K562 (cell line): ENCODE measurements around the gene ZFYVE28. TPM values are rescaled to one million over a fixed set of nuclear protein-coding genes. Genes with fewer than 3 reads are reported as not detected.

Experiments
- E2F4 ChIP-seq: sonication (generic); formaldehyde crosslinking; IDR thresholded peaks from 2 replicates; pipeline ENCODE4 v1.8.0; 2022; ENCODE audit warnings: mild to moderate bottlenecking, low read depth, missing genetic modification reagents
- HDAC6 ChIP-seq: IDR thresholded peaks from 2 replicates; pipeline ENCODE4 v1.6.1; 2012; ENCODE audit warnings: low read depth, mild to moderate bottlenecking, control low read depth, inconsistent platforms, low read length, moderate library complexity
- HMGXB4 ChIP-seq: sonication (generic); formaldehyde crosslinking; IDR thresholded peaks from 2 replicates; pipeline ENCODE4 v1.8.1; 2023; ENCODE audit warnings: mild to moderate bottlenecking, missing genetic modification reagents
- PCBP2 ChIP-seq: fragments of 200-400 bp; formaldehyde crosslinking; IDR thresholded peaks from 2 replicates; pipeline ENCODE4 v1.6.1; 2018; ENCODE audit warnings: low read length, low read depth, mild to moderate bottlenecking, moderate library complexity; ENCODE audit not compliant: poor library complexity, severe bottlenecking
- SUPT5H ChIP-seq: fragments of 450-650 bp; IDR thresholded peaks from 2 replicates; pipeline ENCODE4 v1.6.1; 2016
- TCFL5 ChIP-seq: fragments of 250-450 bp; sonication (Bioruptor Pico); conservative IDR thresholded peaks from 2 replicates; pipeline ENCODE4 v1.6.1; 2021; ENCODE audit warnings: mild to moderate bottlenecking, moderate library complexity, matching md5 sums
- ZHX1 ChIP-seq: fragments of 150-350 bp; conservative IDR thresholded peaks from 2 replicates; pipeline ENCODE4 v1.6.1; 2014; ENCODE audit warnings: low read length
- ZNF146 ChIP-seq: IDR thresholded peaks from one replicate; pipeline ENCODE4 v1.6.1; 2018; ENCODE audit warnings: missing compliant biosample characterization; ENCODE audit not compliant: unreplicated experiment
- ZNF512 ChIP-seq: IDR thresholded peaks from 2 replicates; pipeline ENCODE4 v1.6.1; 2016; ENCODE audit warnings: missing genetic modification characterization, missing compliant biosample characterization
- ZNF644 ChIP-seq: fragments of 200-800 bp; sonication (Bioruptor generic); IDR thresholded peaks from 2 replicates; pipeline ENCODE4 v1.6.1; 2016; ENCODE audit warnings: low read depth, missing genetic modification characterization, missing compliant biosample characterization
- polyA plus RNA-seq, 8 experiments: library from polyadenylated mRNA; depleted of rRNA in 4 of 8; stranded (reverse) in 5 of 8; unstranded in 3 of 8; fragments of >200 nt; fragmentation: Nextera tagmentation in 2 of 8; fragmentation: Illumina TruSeq in 1 of 8; extraction: Ambion mirVana in 2 of 8; extraction: Trizol in 1 of 8; gene quantifications; 2 replicates each; pipeline versions ENCODE4 v1.2.1 to v1.2.3, GENCODE V29; 2011 to 2014; ENCODE audit warnings: inconsistent platforms in 1 of 8, missing spikeins in 1 of 8
- total RNA-seq, 7 experiments: library from RNA; depleted of rRNA in 6 of 7; stranded (reverse); fragments of >200 nt in 6 of 7; fragmentation: Illumina TruSeq in 2 of 7; extraction: Trizol in 2 of 7; gene quantifications; 2 replicates each; pipeline versions ENCODE4 v1.2.1 to v1.2.3, GENCODE V29; 2011 to 2021; ENCODE audit warnings: low replicate concordance in 1 of 7
- TF ChIP-seq, protein P1 (sequence below): sonication (generic); formaldehyde crosslinking; IDR thresholded peaks from 2 replicates; pipeline ENCODE4 v1.8.0; 2023; ENCODE audit warnings: mild to moderate bottlenecking, missing genetic modification reagents
- TF ChIP-seq, protein P2 (sequence below): fragments of 450-650 bp; formaldehyde crosslinking; IDR thresholded peaks from 2 replicates; pipeline ENCODE4 v1.4.0; 2020; ENCODE audit warnings: mild to moderate bottlenecking
- TF ChIP-seq, protein P3 (sequence below): fragments of 250-450 bp; sonication (Bioruptor Pico); IDR thresholded peaks from 2 replicates; pipeline ENCODE4 v1.8.0; 2021; ENCODE audit warnings: moderate library complexity, mild to moderate bottlenecking, inconsistent platforms
- TF ChIP-seq, protein P4 (sequence below): fragments of 250-450 bp; sonication (Bioruptor Pico); IDR thresholded peaks from 2 replicates; pipeline ENCODE4 v1.5.1; 2021; ENCODE audit warnings: mild to moderate bottlenecking

Gene ZFYVE28
- total and polyA plus RNA-seq, 9 of the 15 experiments (the other 6 are each of a cell fraction or from before 2014, with no cell fraction given) = 1.3 to 24.8 (median 8.9) TPM

DNA sequence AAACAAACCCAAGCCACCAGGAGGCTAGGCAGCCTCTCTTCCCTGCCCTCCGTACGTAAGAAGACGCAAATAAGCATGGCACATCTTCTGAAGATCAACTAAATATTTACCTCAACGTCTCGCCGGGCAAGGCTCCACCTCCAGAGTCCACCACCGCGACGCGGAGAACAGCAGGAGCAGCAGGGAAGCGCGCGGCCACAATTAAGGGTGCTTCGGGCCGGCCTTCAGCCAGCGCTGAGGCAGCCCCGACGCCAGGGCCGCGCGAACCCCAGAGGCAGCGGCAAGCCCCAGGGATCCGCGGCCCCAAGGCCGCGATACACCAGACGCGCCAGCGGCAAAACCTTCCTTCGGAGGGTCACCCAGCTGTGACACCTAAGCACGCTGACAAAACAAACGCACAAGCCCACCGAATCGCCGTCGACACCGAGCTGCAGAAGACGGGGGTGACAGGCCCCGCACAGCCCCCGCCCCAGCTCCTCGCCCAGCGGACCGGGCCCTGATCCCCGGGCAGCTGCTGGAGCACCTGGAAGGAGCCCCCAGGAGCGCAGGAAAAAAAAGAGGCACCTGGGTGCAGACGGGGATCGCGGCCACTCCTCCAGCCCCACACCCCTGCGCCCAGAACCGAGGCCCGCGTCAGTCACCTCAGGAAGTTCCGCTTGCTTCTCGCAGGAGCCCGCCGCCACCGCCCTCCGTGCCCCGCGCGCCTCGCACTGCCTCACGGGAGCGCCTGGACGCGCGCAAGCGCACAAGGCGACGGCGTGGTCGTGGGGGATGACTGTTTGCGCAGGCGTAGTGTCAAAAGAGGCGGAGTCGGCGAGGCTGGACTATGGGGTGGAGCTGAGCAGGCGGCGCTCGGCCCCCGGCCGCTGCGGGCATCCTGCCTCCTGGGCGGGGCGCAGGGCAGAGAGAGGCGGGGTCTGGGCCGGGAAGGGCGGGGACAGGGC, 176.8 kb downstream of the ZFYVE28 start, which contains the start of the genes HAUS3 and POLN (continued):
- TF ChIP-seq HDAC6 = no peak
- no peak for TF ChIP-seq PCBP2
- TF ChIP-seq, protein P1, sequence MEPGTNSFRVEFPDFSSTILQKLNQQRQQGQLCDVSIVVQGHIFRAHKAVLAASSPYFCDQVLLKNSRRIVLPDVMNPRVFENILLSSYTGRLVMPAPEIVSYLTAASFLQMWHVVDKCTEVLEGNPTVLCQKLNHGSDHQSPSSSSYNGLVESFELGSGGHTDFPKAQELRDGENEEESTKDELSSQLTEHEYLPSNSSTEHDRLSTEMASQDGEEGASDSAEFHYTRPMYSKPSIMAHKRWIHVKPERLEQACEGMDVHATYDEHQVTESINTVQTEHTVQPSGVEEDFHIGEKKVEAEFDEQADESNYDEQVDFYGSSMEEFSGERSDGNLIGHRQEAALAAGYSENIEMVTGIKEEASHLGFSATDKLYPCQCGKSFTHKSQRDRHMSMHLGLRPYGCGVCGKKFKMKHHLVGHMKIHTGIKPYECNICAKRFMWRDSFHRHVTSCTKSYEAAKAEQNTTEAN (CRISPR knock-in tag) = no peak
- no peak for TF ChIP-seq ZNF146 (CRISPR knock-in tag)
- TF ChIP-seq ZNF644 (tag) = no peak
- TF ChIP-seq HMGXB4 (CRISPR knock-in tag) = no peak
- TF ChIP-seq, protein P2, sequence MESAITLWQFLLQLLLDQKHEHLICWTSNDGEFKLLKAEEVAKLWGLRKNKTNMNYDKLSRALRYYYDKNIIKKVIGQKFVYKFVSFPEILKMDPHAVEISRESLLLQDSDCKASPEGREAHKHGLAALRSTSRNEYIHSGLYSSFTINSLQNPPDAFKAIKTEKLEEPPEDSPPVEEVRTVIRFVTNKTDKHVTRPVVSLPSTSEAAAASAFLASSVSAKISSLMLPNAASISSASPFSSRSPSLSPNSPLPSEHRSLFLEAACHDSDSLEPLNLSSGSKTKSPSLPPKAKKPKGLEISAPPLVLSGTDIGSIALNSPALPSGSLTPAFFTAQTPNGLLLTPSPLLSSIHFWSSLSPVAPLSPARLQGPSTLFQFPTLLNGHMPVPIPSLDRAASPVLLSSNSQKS (CRISPR knock-in tag) = no peak
- TF ChIP-seq, protein P3, sequence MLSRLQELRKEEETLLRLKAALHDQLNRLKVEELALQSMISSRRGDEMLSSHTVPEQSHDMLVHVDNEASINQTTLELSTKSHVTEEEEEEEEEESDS (CRISPR knock-in tag) = no peak
- peak; percentile 85 for TF ChIP-seq SUPT5H
- no peak for TF ChIP-seq TCFL5
- peak; percentile 93 for TF ChIP-seq E2F4
- no peak for TF ChIP-seq ZHX1
- TF ChIP-seq, protein P4, sequence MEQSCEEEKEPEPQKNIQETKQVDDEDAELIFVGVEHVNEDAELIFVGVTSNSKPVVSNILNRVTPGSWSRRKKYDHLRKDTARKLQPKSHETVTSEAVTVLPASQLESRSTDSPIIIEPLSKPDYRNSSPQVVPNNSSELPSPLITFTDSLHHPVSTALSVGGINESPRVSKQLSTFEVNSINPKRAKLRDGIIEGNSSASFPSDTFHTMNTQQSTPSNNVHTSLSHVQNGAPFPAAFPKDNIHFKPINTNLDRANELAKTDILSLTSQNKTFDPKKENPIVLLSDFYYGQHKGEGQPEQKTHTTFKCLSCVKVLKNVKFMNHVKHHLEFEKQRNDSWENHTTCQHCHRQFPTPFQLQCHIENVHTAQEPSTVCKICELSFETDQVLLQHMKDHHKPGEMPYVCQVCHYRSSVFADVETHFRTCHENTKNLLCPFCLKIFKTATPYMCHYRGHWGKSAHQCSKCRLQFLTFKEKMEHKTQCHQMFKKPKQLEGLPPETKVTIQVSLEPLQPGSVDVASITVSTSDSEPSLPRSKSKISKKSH = no peak
- no peak for TF ChIP-seq ZNF512
